Measurements from ENCODE around the gene BRK1. TPM values are rescaled to one million over a fixed set of nuclear protein-coding genes. Genes with fewer than 3 reads are reported as not detected.
A peak's percentile ranks its signal among the peaks of the same experiment; 100 is the strongest.

BRK1 gene
- total RNA-seq, 3 donors from 2014 or later, result 119 to 144 (median 119) TPM

- Histone ChIP-seq H3K4me1 (peaks cover 4% of the 10 kb centered on the region in 2 donors), H3K36me3 (no peaks in the 10 kb centered on the region), H3K9me3 (no peaks in the 10 kb centered on the region), H3K27me3 (no peaks in the 10 kb centered on the region), H3K4me3 (peak overlapping the region; percentile 64 to 93 (median 83)), H3K27ac (peak overlapping the region in 1 of 2 donors; percentile 94)
- TF ChIP-seq CTCF (IDR thresholded peaks at IDR 0.05) (no peak), POLR2AphosphoS5 (IDR thresholded peaks at IDR 0.05) (no peak), POLR2A (IDR thresholded peaks at IDR 0.05) (no peak)
- no peak for DNase-seq (ENCODE audit: low spot score in 2 of 2)
- intact Hi-C loops (cut with DNase I; ENCODE audit: low total_unique reads), result no loop called here
These were observed 27.5 kb downstream of the BRK1 start for GRCh38 chr3:10142707-10143560.

- DNase-seq (ENCODE audit: low spot score in 2 of 2), result no peak
- Histone ChIP-seq H3K4me3 (no peak overlapping the region), H3K27me3 (no peaks in the 10 kb centered on the region), H3K27ac (no peak overlapping the region), H3K4me1 (peaks cover 4% of the 10 kb centered on the region in 2 donors), H3K36me3 (peaks cover 6% of the 10 kb centered on the region), H3K9me3 (no peaks in the 10 kb centered on the region)
- no peak for TF ChIP-seq CTCF (IDR thresholded peaks at IDR 0.05)
- no peak for TF ChIP-seq POLR2AphosphoS5 (IDR thresholded peaks at IDR 0.05)
- TF ChIP-seq POLR2A (IDR thresholded peaks at IDR 0.05), result no peak
- intact Hi-C loops (cut with DNase I; ENCODE audit: low total_unique reads), result no loop called here
These were observed 30.2 kb downstream of the BRK1 start for GRCh38 chr3:10145685-10146084.

- TF ChIP-seq POLR2AphosphoS5 (IDR thresholded peaks at IDR 0.05), result no peak
- TF ChIP-seq POLR2A (IDR thresholded peaks at IDR 0.05), result no peak
- TF ChIP-seq CTCF (IDR thresholded peaks at IDR 0.05), result no peak
- no peak overlapping the region for H3K27ac ChIP-seq
- peaks cover 6% of the 10 kb centered on the region for H3K36me3 ChIP-seq
- H3K4me1 ChIP-seq, result no peaks in the 10 kb centered on the region
- no peaks in the 10 kb centered on the region for H3K27me3 ChIP-seq
- intact Hi-C loops (cut with DNase I; ENCODE audit: low total_unique reads), result no loop called here
- H3K4me3 ChIP-seq, result no peak overlapping the region
- no peaks in the 10 kb centered on the region for H3K9me3 ChIP-seq
- no peak for DNase-seq (ENCODE audit: low spot score in 2 of 2)
These were observed 33.8 kb downstream of the BRK1 start for GRCh38 chr3:10149226-10149625.

- TF ChIP-seq POLR2A (IDR thresholded peaks at IDR 0.05) (no peak), CTCF (IDR thresholded peaks at IDR 0.05) (no peak), POLR2AphosphoS5 (IDR thresholded peaks at IDR 0.05) (no peak)
- Histone ChIP-seq H3K36me3 (peaks cover 6% of the 10 kb centered on the region), H3K4me1 (no peaks in the 10 kb centered on the region), H3K9me3 (no peaks in the 10 kb centered on the region), H3K27ac (no peak overlapping the region), H3K27me3 (no peaks in the 10 kb centered on the region), H3K4me3 (no peak overlapping the region)
- intact Hi-C loops (cut with DNase I; ENCODE audit: low total_unique reads), result no loop called here
- DNase-seq (ENCODE audit: low spot score in 2 of 2), result no peak
These were observed 35.5 kb downstream of the BRK1 start for GRCh38 chr3:10150987-10151386.

GRCh38 chr3:10154335-10155122, 39.1 kb downstream of the BRK1 start:
- H3K27me3 ChIP-seq, result no peaks in the 10 kb centered on the region
- DNase-seq (ENCODE audit: low spot score in 2 of 2), result no peak
- intact Hi-C loops (cut with DNase I; ENCODE audit: low total_unique reads), result no loop called here
- no peak for TF ChIP-seq POLR2AphosphoS5 (IDR thresholded peaks at IDR 0.05)
- TF ChIP-seq POLR2A (IDR thresholded peaks at IDR 0.05), result no peak
- TF ChIP-seq CTCF (IDR thresholded peaks at IDR 0.05), result no peak
- no peaks in the 10 kb centered on the region for H3K4me1 ChIP-seq
- H3K27ac ChIP-seq, result no peak overlapping the region
- no peak overlapping the region for H3K4me3 ChIP-seq
- no peaks in the 10 kb centered on the region for H3K9me3 ChIP-seq
- H3K36me3 ChIP-seq, result peaks cover 6% of the 10 kb centered on the region

Data from breast epithelium (tissue), 4 donors.